Left lung (tissue), 10 donors: Measurements from ENCODE around the gene HNRNPA0. TPM values are rescaled to one million over a fixed set of nuclear protein-coding genes. Genes with fewer than 3 reads are reported as not detected.
"Not testable (repeated sequence)": the region's sequence is repeated elsewhere in the genome, so short reads cannot be mapped to it uniquely, and the experiment has no call there.

Experiments
- ATAC-seq: fragments of 200-7000 bp; cut with Tn5 transposase; one replicate; pipeline ENCODE4 v1.9.1; 2020; ENCODE audit warnings: moderate library complexity
- DNase-seq, 4 donors: peaks; one replicate each; pipeline ENCODE4 v3.0.0-alpha.2; 2013 to 2020
- H3K27ac ChIP-seq, 2 donors: fragments of 200-600 bp; sonication (generic) in 1 of 2; one replicate each; pipeline versions ENCODE4 v1.5.0 to v1.8.0; 2020 to 2021
- H3K27me3 ChIP-seq, 2 donors: fragments of 200-600 bp; sonication (generic) in 1 of 2; one replicate each; pipeline versions ENCODE4 v1.5.0 to v1.8.0; 2020 to 2021
- H3K36me3 ChIP-seq, 2 donors: fragments of 200-600 bp; sonication (generic) in 1 of 2; one replicate each; pipeline versions ENCODE4 v1.5.0 to v1.8.0; 2020 to 2021
- H3K4me1 ChIP-seq, 2 donors: fragments of 200-600 bp; one replicate each; pipeline ENCODE4 v1.8.0; 2021
- H3K4me3 ChIP-seq, 2 donors: fragments of 200-600 bp; sonication (generic) in 1 of 2; one replicate each; pipeline versions ENCODE4 v1.5.0 to v1.8.0; 2020 to 2021; ENCODE audit warnings: mild to moderate bottlenecking in 1 of 2
- H3K9me3 ChIP-seq, 2 donors: fragments of 200-600 bp; sonication (generic) in 1 of 2; one replicate each; pipeline versions ENCODE4 v1.5.0 to v1.8.0; 2020 to 2021
- intact Hi-C, 2 donors: fragments of 100-400 bp; cut with DNase I; formaldehyde crosslinking; loops; one replicate each; pipeline versions ENCODE4 v1.11.2 to v1.14.2; 2022
- polyA plus RNA-seq, 6 donors: library from polyadenylated mRNA; unstranded; fragments of 120-200 nt; gene quantifications; one replicate each; pipeline ENCODE4 v1.2.1, GENCODE V29; 2013; ENCODE audit not compliant: insufficient read length in 6 of 6
- total RNA-seq, 2 donors: library from RNA; stranded (reverse); fragmentation: NEBNext Ultra II Directional; extraction: Animal tissue kit (Norgen Biotek cat#: 25700); gene quantifications; one replicate each; pipeline ENCODE4 v1.2.1, GENCODE V29; 2021
- TF ChIP-seq, protein P1 (sequence below), 2 donors: fragments of 200-600 bp; sonication (generic) in 1 of 2; IDR thresholded peaks; one replicate each; pipeline versions ENCODE4 v1.5.0 to v1.8.0; 2021; ENCODE audit warnings: antibody characterized with exemption in 2 of 2
- donor health status: DM: no; HTN: yes; CAD: no.
- donor health status: DM: no; HTN: no; CAD: no.

Gene HNRNPA0
- total and polyA plus RNA-seq, 8 donors: 22.7 to 83.3 (median 71.1) TPM

DNA sequence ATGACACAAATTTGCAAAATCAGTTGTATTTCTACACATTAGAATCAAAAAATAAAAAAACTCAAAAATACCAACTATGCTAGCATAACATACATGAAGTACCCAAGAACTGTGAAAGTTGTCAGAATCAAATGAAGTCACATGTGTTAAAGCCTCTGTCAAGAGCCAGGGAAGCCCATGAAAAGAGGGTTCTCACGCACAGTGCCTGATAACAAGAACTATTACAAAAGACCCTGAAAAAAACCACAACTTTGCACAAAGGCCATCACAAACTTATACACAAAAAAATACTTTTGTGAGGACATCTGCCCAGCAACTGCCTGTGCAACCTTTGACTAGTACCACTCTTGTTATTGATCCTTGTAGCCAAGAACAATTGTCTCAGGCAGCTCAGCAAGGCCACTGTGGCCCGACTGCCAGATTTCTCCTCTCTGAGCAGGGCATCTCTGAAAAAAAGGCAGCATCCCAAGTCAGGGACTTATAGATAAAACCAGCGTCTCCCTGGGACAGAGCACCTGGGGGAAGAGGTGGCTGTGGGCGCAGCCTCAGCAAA lies 28.9 kb upstream of the HNRNPA0 start:
- Histone ChIP-seq H3K27me3 (no peaks in the 10 kb centered on the region), H3K27ac (no peak overlapping the region), H3K4me1 (no peaks in the 10 kb centered on the region), H3K9me3 (no peaks in the 10 kb centered on the region), H3K36me3 (no peaks in the 10 kb centered on the region), H3K4me3 (no peak overlapping the region)
- no peak for DNase-seq
- ATAC-seq: no peak
- TF ChIP-seq, protein P1, sequence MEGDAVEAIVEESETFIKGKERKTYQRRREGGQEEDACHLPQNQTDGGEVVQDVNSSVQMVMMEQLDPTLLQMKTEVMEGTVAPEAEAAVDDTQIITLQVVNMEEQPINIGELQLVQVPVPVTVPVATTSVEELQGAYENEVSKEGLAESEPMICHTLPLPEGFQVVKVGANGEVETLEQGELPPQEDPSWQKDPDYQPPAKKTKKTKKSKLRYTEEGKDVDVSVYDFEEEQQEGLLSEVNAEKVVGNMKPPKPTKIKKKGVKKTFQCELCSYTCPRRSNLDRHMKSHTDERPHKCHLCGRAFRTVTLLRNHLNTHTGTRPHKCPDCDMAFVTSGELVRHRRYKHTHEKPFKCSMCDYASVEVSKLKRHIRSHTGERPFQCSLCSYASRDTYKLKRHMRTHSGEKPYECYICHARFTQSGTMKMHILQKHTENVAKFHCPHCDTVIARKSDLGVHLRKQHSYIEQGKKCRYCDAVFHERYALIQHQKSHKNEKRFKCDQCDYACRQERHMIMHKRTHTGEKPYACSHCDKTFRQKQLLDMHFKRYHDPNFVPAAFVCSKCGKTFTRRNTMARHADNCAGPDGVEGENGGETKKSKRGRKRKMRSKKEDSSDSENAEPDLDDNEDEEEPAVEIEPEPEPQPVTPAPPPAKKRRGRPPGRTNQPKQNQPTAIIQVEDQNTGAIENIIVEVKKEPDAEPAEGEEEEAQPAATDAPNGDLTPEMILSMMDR (IDR thresholded peaks at IDR 0.05): no peak
- intact Hi-C loops: no loop called here

GRCh38 chr5:137782055-137782454 lies 27.9 kb upstream of the HNRNPA0 start:
- intact Hi-C loops: no loop called here
- no peak overlapping the region for H3K27ac ChIP-seq
- TF ChIP-seq, protein P1 (IDR thresholded peaks at IDR 0.05): no peak
- no peaks in the 10 kb centered on the region for H3K36me3 ChIP-seq
- no peaks in the 10 kb centered on the region for H3K27me3 ChIP-seq
- H3K9me3 ChIP-seq: no peaks in the 10 kb centered on the region
- ATAC-seq (no peak), DNase-seq (no peak)
- no peak overlapping the region for H3K4me3 ChIP-seq
- no peaks in the 10 kb centered on the region for H3K4me1 ChIP-seq

GRCh38 chr5:137778772-137779564 lies 24.8 kb upstream of the HNRNPA0 start:
- no peaks in the 10 kb centered on the region for H3K27me3 ChIP-seq
- H3K27ac ChIP-seq: no peak overlapping the region
- no peaks in the 10 kb centered on the region for H3K4me1 ChIP-seq
- intact Hi-C loops: no loop called here
- H3K9me3 ChIP-seq: no peaks in the 10 kb centered on the region
- ATAC-seq: peak; percentile 65
- no peak overlapping the region for H3K4me3 ChIP-seq
- H3K36me3 ChIP-seq: no peaks in the 10 kb centered on the region
- TF ChIP-seq, protein P1 (IDR thresholded peaks at IDR 0.05): peak; percentile 70 to 82
- DNase-seq: peak in 2 of 4 donors; percentile 19 to 49

DNA sequence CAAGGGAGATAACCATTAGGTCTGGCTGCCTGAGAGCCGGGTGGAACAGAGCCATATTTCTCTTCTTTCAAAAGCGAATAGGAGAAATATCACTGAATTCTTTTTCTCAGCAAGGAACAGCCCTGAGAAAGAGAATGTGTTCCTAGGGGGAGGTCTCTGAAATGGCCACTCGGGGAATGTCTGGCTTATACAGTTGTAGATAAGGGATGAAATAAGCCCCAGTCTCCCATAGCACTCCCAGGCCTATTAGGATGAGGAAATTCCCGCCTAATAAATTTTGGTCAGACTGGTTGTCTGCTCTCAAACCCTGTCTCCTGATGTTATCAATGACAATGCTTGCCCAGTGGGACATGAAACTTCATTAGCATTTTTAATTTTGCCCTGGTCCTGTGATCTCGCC lies 13.8 kb upstream of the HNRNPA0 start:
- H3K4me3 ChIP-seq, intact Hi-C loops, H3K27ac ChIP-seq, ATAC-seq, H3K36me3 ChIP-seq, H3K27me3 ChIP-seq, H3K4me1 ChIP-seq, DNase-seq: not testable (repeated sequence)
- peaks cover 0 to 22% of the 10 kb centered on the region in 2 donors for H3K9me3 ChIP-seq

DNA sequence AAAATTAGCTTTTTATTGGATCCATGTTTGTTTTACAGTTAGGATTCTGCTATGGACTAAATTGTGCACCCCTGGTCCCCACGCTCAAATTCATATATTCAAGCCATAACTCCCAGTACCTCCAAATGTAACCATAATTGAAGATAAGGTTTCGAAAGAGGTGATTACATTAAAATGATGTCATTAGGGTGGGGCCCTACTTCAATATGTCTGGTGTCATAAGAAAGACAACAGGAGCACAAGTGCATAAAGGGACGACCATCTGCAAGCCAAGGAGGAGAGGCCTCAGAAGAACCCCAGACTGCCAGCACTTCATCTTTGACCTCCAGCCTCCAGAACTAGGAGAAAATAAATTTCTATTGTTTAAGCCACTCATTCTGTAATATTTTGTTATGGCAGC lies 7.4 kb upstream of the HNRNPA0 start:
- H3K4me3 ChIP-seq: no peak overlapping the region
- ATAC-seq (no peak), DNase-seq (no peak)
- no peaks in the 10 kb centered on the region for H3K27me3 ChIP-seq
- H3K9me3 ChIP-seq: no peaks in the 10 kb centered on the region
- H3K36me3 ChIP-seq: no peaks in the 10 kb centered on the region
- TF ChIP-seq, protein P1 (IDR thresholded peaks at IDR 0.05): no peak
- no peak overlapping the region for H3K27ac ChIP-seq
- H3K4me1 ChIP-seq: no peaks in the 10 kb centered on the region
- intact Hi-C loops: no loop called here
